T47D (cell line): ENCODE results near the gene GJB6.

Source experiments
- DNase-seq, 2 experiments: peaks; one replicate each; pipeline versions ENCODE4 v3.0.0 to v3.0.0-alpha.2; 2011 to 2012; ENCODE audit warnings: low read depth in 1 of 2, low spot score in 1 of 2
- JUND ChIP-seq: IDR thresholded peaks from 2 replicates; pipeline ENCODE4 v1.6.1; 2012; ENCODE audit warnings: low read depth
- in situ Hi-C: cut with HindIII; loops from 2 replicates; pipeline ENCODE4 v1.10.0; 2016; ENCODE audit warnings: low sequenced_read_pairs, low pct_unique_long_range_greater_than_20kb

The GJB6 gene

GRCh38 chr13:20254076-20254475 is 22.0 kb upstream of the GJB6 start:
- no peak for TF ChIP-seq JUND
- in situ Hi-C loops: no loop called here
- DNase-seq: no peak

GRCh38 chr13:20249913-20250312 is 17.8 kb upstream of the GJB6 start:
- in situ Hi-C loops: no loop called here
- no peak for TF ChIP-seq JUND
- no peak for DNase-seq

- in situ Hi-C loops: no loop called here
- DNase-seq: no peak
- TF ChIP-seq JUND: no peak
Observed at GRCh38 chr13:20247963-20248362, 15.8 kb upstream of the GJB6 start.

- no peak for DNase-seq
- in situ Hi-C loops: no loop called here
- TF ChIP-seq JUND: no peak
Observed at GRCh38 chr13:20247403-20247802, 15.3 kb upstream of the GJB6 start.

DNA sequence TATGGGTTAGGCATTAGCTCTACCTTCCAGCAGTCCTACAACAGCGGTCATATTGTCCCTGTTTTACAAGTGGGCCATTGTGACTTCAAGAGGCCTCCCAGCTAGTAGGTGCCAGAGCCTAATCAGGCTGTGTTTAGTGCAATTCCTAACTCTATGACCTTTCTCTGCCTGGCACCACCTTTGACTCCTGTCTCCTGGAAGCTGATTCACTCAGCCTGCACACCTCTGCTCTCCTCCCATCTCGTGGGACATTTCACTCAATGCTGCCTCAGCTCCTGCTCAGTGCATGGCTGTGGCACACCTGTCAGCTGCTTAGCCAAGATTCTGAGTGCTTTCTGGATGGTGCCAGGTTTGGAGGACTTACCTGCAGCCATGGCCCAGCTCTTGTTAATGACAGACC is 9.5 kb upstream of the GJB6 start:
- DNase-seq: no peak
- TF ChIP-seq JUND: no peak
- in situ Hi-C loops: no loop called here

DNA sequence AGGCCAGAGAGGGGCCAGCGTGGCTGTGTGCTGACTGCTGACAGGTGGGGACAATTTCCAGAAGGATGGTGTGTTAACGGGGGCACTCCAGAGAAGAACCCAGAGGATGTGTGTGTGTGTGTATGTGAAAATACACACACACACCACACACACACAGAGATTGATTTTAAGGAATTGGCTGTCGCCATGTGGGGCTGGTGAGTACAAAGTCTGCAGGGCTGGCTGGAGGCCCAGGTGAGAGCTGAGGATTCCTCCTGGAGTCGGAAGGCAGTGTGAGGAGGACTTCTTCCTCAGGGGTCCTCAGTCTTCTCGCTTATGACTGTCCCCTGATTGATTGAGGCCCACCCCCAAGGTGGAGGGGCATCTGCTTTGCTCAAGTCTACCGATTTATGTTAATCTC is 7.6 kb upstream of the GJB6 start:
- TF ChIP-seq JUND: no peak
- no peak for DNase-seq
- in situ Hi-C loops: no loop called here

- no peak for TF ChIP-seq JUND
- no peak for DNase-seq
- in situ Hi-C loops: no loop called here
Observed at GRCh38 chr13:20232556-20233277, 598 bp upstream of the GJB6 start.

- no peak for DNase-seq
- in situ Hi-C loops: no loop called here
- no peak for TF ChIP-seq JUND
Observed at GRCh38 chr13:20230913-20231838, 943 bp downstream of the GJB6 start.

GRCh38 chr13:20227730-20228129 is 4.4 kb downstream of the GJB6 start:
- in situ Hi-C loops: no loop called here
- no peak for TF ChIP-seq JUND

GRCh38 chr13:20227288-20227687 is 4.8 kb downstream of the GJB6 start:
- no peak for TF ChIP-seq JUND
- in situ Hi-C loops: no loop called here
- no peak for DNase-seq

More at GRCh38 chr13:20227730-20228129, 4.4 kb downstream of the GJB6 start:
- no peak for DNase-seq

DNA sequence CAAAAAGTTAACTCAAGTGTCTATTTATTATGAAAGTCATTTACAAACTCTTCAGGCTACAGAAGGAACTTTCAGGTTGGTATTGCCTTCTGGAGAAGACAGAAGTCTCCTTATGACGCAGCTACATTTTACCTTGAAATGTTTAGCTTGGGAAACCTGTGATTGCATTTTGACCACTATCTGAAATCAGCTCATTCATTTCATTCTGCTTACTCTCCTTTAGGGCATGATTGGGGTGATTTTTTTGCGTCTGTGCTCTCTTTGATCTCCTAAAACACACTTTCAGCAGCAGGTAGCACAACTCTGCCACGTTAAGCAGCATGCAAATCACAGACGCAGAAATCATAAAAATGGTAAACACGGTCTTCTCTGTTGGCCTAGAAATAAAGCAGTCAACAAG is 9.6 kb downstream of the GJB6 start:
- DNase-seq: no peak
- in situ Hi-C loops: no loop called here
- TF ChIP-seq JUND: no peak

DNA sequence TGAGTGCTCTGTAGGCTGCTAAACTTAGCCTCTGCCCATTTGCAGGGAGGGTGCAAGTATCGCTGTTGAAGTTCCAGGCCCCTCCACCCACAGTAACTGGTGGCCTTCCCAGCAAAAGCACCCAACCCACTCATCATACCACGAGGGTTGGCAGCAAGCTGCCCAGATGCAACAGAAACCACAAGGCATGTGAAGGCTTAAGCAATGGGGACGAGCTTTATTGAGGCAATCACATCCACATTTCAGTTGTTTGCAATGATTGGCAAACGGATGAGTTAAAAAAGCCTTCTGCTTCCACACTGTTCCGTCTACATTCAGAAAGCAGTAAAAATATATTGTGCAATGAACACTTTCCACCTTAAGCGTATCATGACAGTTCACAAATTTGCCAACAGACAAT is 10.3 kb downstream of the GJB6 start:
- no peak for DNase-seq
- TF ChIP-seq JUND: no peak
- in situ Hi-C loops: no loop called here

- in situ Hi-C loops: no loop called here
Observed at GRCh38 chr13:20219577-20219976, 12.5 kb downstream of the GJB6 start.

More at GRCh38 chr13:20219577-20219976, 12.5 kb downstream of the GJB6 start:
- no peak for TF ChIP-seq JUND
- no peak for DNase-seq
